Hematopoietic multipotent progenitor cell treated with erythropoietin and hydrocortisone succinate and interleukin-3 and kit ligand, for 4 days (in vitro differentiated cells): Measurements from ENCODE around the gene PARD3.
"Not testable (repeated sequence)": the region's sequence is repeated elsewhere in the genome, so short reads cannot be mapped to it uniquely, and the experiment has no call there.

Experiments used
- DNase-seq: peaks from one replicate; pipeline ENCODE4 v3.0.0-alpha.2; 2015

Gene PARD3

DNA sequence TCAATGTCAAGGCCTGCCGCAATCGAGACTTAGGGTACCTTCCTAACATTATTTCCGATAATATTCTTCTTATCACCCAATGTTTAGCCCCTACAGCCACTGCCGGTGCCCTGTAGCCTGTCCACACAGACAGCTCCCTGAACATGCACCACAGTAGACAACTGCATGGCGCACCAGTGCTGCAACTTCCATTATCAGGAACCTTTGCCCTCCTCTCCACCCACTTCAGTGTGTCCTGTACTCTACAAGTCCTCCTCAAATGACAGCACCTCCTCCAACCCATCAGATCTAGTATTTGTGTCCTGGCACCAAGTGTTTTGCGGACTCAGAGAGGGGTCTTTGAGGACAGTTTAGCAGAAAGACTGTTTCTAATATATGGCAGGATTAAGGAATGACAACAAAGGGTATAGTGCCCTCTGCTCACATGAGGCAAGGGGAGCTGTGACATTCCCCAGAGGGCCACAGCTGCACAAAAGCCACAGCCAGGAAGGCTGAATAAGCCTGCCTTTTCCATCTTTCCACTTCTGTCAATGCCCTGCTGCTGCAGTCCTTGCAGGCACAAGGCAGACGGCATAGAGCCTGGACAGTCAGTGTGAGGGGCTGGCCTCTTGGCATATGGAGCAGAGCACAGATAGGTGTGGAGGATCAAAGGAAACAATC, 335.4 kb downstream of the PARD3 start:
- no peak for DNase-seq

DNA sequence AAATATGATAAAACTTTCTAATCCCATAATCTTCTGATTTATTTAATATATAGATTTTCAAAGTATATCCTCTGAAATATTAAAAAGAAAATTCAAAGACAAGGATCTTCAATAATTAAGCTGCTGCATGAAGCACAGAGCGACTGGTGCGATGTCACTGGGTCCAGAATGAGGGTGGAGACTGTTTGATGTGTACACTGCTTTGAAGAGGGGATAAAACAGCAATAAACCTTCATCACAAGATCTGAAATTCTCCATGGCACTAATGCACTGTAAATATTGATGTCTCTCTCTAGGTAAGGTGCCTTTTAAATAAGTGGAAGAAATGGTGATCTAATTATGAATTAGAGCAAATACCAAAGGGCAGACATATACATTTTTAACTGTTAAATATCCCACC, 337.8 kb downstream of the PARD3 start:
- no peak for DNase-seq

DNA sequence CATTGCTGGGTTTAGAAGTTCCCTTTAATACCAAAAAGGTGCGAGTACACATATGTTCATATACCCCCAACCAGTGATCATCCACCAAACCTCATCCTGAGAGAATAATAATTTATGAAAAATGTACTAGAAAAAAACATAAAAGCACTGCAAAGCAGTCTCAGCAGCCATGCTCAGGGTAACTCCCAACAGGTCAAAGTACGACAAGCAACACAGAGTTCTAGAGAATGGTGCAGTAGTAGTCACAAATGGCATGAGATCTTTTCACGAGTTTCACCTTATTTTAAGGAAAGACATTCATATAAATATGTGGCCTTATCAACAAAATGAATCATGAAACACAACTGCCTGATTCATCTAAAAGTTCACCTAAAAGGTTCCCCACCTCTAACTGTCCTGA, 338.5 kb downstream of the PARD3 start:
- no peak for DNase-seq

DNA sequence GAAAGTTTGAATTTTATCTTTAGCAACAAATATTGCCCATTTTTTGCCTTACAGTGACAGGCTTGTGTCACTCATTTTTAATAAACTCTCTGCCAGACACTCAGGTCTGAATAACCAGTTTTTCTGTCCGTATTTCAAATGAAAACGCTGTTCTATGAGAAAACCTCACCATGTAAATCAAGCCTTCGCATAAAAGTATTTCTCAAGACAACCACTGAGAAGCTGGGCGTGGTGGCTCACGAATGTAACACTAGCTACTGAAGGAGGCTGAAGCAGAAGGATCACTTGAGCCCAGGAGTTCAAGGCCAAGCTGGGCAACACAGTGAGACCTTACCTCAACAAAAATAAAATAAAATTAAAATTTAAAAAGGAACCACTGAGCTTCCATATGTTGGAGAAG, 339.3 kb downstream of the PARD3 start:
- no peak for DNase-seq

DNA sequence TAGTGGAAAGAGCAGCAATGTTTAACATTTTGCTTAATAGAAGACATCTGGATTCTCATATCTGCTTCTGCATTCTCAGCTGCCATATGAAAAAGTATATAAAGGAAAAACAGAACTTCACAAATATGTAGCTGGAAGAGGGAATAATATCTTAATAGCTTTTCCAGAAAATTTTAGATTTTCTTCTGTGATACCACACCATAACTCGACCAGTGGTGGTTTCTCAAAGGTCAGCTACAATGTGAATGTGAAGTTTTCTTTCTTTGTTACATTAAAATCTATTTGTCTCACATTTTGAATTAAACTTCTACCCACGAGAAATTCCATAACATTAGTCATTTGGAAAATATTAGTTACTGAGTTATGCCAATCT, 339.8 kb downstream of the PARD3 start:
- DNase-seq: no peak

DNA sequence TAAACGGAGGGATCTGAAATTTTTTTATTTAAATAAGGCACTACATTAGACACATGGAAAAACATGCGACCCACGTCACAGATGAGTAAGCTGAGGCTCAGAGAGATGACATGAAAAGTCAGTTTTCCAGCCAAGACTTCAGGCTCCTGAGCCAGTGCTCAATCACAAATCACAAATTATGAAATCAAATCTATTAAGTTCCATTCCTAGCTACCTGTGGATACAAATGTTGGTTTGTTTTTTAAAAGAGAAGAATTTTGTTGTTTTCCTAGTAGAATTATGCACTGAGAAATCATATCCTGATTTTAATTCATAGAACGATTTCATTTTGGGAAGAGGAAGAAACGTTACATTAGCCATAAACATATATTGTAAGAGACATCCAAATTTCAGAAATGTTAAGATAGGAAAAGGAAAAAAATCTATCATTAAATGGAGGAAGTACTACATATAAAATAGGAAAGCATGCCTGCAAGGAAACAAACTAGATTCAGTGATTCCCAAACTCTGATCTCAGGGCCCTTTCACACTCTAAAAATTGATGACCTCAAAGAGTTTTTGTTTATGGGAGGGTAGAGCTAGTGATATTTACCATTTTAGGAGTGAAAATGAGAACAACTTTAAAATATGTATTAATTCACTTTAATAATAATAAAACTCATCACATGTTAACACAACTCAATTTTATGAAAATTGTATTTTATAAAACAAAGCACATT, 340.4 kb downstream of the PARD3 start:
- no peak for DNase-seq

DNA sequence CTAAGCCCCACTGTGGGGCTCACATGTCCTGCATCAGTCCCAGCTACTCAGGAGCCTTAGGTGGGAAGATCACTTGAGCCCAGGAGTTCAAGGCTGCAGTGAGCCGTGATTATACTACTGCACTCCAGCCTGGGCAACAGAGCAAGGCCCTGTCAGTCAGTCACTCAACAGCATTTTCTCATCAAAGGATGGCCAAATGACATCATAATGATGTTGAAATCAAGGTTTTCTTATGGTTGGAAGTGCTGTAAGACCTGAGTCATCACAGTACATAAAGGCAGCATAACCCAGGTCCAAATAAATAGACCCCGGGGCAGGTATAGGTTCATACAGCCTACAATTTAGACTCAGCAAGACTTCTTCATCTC, 341.1 kb downstream of the PARD3 start:
- DNase-seq: no peak

DNA sequence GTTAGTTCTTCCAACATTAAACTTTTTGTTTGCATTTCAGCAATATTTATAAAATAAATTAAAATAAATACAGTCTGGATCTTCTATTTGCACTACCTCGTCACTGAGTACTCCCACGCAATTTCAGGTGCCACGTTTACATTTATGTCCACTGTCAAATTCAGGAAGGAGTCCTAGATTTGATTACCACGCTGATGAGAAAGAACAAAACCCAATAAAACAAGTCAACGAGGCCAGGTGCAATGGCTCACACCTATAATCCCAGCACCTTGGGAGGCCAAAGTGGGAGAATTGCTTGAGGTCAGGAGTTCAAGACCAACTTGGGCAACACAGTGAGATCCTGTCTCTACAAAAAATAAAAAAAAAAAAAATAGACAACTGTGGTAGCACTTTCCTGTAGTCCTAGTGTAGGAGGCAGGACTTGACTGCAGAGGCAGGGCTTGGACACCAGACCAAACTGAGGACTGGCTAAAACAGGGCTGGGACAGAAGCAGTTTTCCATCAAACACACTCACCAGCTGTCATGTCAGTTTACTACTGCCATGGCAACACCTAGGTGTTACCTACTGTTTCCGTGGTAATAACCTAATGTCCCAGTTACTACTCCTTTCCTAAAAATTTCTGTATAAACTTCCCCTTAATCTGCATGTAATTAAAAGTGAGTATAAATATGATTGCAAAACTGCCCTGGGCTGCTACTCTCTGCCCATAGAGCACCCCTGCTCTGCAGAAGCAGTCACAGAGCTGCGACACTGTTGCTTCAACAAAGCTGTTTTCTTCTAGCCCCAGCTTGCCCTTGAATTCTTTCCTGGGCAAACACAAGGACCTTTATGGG, 341.7 kb downstream of the PARD3 start:
- no peak for DNase-seq

DNA sequence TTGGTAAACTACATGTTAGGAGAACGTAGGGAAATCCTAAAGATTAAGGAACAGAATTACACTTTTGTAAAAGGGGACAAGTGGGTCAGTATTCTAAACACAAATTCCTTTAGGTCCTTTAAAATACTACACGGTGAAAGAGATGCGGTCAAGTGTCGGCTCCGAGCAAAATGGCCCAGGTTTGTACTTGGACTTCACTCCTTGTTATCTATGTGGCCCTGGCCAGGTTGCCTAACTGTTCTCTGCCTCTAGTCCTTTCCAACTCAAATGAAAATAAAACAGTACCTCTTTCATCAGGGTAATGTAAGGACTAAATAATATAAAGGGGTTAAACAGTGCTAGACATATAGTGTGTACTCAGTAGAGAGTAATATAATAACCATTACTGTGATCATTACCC, 344.8 kb downstream of the PARD3 start:
- no peak for DNase-seq

DNA sequence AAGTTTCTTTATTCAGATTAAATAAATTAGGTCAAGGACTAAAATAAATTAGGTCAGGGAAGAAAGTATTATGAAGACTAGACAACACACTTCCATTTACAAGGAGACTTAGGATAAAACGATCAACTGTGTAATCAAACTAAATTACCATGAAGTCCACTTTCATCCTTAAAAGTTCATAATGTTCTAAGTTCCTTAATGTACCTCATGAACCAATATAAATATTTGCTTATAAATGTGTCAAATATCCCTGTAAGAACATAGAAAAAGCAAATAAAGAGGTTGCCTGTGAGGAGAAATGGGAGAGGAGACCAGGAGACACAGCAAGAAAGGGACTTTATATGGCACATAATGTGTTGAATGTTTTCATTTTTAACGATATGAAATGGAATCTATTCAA, 345.6 kb downstream of the PARD3 start:
- DNase-seq: no peak

DNA sequence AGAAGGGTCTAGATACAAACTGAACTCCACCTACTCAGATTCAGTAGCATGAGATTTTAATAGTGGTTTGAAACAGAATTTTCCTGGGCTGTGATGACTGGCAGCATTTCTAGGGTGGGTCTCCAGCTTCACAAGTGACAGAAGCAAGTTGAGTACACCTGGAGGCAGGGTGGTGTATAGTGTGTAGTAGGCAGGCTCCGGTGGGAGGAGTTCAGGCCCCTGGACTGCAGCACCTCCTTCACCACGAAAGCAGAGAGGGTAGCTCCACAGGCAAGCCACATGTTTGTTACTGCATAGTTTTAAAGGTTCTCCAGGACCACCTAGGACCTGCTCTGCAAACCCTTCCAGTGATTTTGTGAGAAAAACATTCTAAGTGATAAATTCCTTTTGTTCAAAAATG, 347.2 kb downstream of the PARD3 start:
- no peak for DNase-seq

DNA sequence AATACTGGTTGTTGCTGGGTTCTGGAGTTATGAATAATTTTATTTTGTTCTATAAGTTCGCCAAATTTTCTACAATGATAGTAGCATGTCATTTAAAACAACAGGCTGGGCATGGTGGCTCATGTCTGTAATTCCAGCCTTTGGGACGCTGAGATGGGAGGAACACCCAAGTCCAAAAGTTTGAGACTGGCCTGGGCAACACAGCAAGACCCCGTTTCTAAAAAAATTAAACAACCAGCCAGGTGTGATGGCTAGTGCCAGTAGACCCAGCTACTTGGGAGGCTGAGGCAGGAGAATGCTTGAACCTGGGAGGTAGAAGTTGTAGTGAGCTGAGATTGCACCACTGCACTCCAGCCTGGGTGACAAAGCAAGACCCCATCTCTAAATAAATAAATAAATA, 347.7 kb downstream of the PARD3 start:
- DNase-seq: no peak

DNA sequence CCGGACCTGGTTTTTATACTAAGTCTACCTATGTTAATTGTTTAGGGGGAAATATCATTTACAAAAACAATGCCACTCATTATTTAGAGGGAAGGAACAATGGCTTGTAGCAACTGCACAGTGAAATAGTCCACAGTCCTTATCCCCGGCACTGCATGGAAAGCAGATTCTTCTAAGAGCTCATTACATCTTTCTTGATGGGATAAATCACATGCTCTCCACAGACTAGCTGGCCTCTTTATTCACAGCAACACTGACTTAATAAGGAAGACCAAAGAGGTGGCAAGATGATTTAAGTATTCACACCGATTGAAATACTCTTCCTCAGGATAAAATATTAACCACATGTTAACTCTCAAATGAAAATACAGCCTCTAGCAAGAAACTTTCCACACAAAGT, 349.4 kb downstream of the PARD3 start:
- DNase-seq: no peak

DNA sequence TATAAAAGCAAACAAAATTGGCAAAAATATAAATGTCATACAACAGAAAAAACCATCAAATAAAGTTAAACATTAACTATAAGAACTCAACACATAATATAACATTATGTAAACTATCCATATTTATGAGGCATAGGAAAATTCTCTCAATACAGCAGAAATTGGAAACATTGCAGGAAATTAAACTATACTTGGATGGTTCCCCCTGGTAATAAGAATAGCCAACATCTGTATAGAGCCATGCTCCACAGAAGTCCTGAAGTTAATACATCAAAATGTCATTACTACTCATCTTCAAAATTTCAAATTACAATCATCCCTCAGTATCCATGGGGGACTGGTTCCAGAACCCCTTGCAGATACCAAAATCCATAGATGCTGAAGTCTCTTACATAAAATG, 350.5 kb downstream of the PARD3 start:
- DNase-seq: no peak

DNA sequence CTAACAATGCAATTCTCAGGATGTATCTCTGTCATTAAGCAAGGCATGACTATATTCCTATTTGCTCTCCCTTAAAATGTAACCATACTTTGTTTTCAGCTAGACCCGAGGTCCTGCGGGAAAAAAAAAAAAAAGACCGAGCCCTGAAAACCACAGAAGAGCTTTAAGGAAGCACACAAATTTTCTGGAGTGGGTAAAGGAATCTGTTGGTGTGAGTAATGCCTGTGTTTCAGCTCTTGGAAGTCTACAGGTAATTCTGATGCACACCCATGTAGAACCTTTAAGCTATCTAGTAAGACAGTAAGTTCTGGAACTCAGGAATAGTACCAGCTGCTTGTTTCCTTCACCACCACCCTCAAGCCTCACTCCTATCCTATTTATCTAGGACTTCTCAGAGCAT, 351.1 kb downstream of the PARD3 start:
- no peak for DNase-seq

DNA sequence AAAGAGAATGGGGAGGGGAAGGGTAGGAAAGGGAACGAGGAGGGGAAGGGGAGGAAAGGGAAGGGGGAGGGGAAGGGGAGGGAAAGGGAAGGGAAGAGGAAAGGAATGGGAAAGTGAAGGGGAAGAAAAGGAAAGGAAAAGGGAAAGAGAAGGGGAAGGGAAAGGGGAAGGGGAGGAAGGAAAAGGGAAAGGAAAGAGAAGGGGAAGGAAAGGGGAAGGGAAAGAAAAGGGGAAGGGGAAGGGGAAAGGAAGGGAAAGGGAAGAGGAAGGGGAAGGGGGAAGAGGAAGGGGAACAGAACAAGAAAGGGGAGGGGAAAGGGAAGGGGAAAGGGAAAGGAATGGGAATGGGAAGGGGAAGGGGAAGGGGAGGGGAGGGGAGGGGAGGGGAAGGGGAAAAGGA, 352.1 kb downstream of the PARD3 start:
- DNase-seq: no peak

DNA sequence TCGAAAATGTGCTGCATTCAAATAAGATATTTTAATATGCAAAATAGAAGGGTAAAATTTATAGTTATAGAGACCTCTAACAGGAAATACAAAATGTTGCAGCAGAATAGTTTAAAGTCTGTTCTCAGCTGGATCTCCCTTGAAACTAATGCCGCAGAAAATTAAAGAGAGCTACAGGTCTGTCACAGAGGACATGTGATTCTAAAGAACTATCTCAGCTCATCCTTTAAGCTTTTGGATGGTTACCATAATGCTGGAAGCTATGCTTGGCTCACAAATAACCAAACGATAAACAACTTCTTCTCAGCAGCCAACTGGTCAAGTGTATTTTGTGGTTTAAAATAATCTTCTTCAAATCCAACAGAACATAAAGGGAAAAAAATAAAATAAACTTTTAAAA, 353.0 kb downstream of the PARD3 start:
- no peak for DNase-seq

DNA sequence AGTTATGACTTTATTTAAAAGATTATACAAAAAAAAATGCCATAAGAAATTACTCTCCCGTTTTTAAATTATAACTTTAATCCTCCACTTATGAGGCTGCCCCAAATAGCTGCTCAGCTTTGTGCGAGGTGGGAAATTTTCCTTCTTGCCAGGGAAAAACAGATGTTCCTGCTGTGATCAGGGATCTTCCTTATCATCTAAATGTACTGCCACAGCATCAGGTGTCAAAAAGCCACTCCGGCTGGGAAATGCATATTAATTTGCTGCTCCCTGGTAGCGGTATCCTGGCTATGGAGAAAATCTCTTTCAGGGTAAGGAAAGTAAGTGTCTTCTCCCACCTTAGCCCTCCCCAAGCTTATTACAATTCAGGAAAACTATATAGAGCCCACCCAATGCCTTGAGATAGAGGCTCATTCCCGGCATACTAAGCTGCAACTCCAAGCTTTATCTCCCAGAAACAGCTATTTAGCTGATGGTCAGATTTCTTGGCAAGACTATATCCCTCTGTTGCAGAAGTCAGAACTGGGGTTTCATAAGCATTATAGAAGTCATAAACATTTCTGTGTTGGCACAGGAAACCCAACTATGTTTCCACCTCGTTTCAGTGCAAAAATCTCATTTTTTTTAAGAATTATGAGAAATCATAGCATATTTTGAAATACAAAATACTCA, 360.4 kb downstream of the PARD3 start:
- DNase-seq: no peak

DNA sequence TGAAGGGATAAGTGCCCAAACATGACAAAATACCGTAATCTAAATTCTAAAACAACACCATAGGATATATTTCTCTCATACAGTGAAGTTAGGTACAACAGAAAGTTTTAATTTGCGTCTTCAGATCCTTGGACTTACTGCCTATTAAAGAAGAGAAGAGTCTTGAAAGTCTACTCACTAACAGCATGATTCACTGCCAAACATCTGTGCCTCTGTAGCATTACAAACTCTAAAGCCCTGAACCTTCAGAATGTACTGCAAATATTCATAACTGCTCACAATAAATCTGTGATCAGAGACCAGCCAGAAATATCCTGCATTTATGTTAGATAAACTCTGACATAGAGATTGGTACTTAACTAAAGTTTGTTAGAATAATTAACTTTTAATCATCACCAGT, 365.3 kb downstream of the PARD3 start:
- no peak for DNase-seq

DNA sequence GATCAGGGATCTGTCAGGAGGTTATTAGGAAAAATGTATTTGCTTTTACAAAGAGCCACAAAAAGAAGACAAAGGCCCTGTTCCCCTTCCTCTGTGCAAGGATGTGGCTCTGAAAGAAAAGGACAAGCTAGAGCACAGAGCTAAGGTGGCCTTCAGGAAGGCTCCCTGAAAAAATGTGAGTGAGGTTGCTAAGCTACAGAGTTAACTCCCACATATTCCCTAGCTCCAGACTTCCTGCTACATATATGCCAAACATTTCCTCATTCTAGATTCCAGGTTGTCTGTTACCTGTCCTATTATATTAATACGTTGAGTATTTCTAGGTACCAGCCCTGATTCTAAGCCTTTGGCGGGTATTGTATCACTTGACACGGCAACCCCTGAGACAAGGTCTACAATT, 369.0 kb downstream of the PARD3 start:
- no peak for DNase-seq

DNA sequence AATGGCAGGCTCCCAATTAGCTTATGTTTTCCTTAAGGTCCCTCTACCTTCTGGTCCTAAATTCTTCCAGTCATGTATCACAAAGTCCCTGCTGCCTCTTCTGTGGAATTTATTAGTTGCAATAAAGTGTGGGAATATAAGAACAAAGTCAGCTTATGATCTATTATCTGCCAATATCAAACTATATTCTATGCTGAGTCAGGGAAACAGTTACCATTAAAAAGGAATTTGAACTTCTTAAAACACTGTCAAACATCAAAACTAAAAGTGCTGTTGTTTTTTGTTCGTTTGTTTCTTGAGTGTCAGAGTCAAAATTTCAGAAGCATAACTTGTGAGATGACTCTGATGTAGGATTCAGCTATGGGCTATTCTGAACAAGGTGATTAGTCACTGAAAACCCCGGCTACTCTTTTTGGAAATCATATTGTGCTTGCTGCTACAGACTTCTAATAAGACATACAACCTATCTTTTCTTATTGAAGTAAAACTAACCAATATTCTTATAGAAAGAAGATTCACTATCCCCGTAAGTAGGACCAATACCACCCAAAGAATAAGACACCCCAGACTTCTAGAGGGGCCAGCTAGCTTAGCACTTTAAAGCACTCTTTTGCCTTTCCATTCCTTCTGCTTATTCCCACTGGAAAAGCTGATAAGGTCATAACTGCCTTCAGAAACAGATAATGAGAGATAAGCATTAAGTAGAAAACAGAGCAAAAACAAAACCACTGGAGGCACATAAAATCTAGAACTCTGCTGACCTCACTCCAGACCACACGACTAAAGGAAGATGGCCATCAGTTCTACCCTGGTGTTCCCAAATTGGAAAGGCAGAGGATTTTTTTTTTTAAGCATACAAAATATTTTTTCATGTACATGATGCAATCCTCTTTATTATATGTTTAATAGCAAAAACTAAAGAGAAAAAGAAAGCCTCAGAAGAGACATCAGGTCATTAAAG, 370.6 kb downstream of the PARD3 start:
- DNase-seq: no peak

DNA sequence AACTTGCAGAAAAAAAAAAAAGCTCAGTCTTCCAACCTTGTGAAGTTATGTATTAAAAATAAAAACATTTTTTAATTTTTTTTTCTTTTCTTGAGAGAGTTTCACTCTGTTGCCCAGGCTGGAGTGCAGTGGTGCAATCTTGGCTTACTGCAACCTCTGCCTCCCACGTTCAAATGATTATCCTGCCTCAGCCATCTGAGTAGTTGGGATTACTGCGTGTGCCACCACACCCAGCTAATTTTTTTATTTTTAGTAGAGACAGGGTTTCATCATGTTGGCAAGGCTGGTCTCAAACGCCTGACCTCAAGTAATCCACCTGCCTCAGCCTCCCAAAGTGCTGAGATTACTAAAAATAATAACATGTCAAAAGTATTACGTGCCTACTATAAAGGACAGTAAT, 375.7 kb downstream of the PARD3 start:
- not testable (repeated sequence) for DNase-seq
